ENCODE data around the gene FAM187B.

The FAM187B gene

DNA sequence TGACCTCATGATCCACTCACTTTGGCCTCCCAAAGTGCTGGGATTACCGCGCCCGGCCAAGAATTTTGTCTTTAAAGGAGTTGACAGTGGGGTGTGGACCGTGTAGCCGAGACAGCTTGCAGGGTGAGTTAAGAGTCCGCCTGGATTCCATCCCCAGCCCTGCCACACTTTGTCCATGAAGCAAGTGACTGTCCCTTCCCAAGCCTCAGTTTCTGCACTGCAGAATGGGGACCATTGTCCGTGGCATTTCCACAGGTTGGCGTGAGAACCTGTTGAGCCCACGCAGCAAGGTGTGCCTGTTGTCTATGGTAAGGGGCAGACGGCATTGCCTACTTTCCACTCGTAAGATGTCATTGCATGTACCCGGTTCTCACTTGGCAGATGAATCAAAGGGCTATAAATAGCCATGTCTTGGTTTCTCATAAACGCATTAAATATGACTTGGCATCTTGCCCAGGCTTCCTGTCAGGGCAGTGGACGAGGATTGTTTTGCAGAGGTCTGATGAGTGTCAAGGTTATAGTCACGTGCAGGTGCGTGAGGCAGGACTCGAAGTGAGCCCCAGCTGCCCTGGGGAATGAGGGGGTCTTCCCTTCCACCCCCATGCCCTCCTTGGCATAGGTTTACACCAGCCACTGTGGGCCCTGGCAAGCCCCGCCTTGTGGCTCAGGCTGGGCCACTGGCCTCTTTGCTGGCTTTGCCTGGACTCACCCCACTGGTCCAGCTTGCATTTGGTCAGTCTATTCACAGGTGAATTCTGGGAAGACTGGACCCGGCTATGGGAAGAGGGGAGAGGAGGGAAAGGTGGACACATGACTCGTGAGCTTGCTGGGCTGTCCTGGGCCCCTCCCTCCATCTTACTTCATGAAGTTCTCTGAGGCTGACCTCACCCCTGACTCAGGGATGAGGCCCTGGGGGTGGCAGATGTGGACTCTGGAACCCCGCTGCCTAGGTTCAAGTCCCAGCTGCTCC is 14.6 kb downstream of the FAM187B start (continued):
- TF ChIP-seq, protein P1, sequence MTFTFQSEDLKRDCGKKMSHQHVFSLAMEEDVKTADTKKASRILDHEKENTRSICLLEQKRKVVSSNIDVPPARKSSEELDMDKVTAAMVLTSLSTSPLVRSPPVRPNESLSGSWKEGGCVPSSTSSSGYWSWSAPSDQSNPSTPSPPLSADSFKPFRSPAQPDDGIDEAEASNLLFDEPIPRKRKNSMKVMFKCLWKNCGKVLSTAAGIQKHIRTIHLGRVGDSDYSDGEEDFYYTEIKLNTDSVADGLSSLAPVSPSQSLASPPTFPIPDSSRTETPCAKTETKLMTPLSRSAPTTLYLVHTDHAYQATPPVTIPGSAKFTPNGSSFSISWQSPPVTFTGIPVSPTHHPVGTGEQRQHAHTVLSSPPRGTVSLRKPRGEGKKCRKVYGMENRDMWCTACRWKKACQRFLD (tag by site-specific recombination; IDR thresholded peaks at IDR 0.05): no peak
- TF ChIP-seq, protein P2, sequence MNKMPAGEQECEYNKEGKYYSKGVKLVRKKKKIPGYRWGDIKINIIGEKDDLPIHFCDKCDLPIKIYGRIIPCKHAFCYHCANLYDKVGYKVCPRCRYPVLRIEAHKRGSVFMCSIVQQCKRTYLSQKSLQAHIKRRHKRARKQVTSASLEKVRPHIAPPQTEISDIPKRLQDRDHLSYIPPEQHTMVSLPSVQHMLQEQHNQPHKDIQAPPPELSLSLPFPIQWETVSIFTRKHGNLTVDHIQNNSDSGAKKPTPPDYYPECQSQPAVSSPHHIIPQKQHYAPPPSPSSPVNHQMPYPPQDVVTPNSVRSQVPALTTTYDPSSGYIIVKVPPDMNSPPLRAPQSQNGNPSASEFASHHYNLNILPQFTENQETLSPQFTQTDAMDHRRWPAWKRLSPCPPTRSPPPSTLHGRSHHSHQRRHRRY (tag by site-specific recombination; IDR thresholded peaks at IDR 0.05): 0 out of 2 replicates have a peak, but pooled peaks have one; percentile 42
- TF ChIP-seq, protein P3, sequence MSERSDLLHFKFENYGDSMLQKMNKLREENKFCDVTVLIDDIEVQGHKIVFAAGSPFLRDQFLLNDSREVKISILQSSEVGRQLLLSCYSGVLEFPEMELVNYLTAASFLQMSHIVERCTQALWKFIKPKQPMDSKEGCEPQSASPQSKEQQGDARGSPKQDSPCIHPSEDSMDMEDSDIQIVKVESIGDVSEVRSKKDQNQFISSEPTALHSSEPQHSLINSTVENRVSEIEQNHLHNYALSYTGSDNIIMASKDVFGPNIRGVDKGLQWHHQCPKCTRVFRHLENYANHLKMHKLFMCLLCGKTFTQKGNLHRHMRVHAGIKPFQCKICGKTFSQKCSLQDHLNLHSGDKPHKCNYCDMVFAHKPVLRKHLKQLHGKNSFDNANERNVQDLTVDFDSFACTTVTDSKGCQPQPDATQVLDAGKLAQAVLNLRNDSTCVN (tag by site-specific recombination; optimal IDR thresholded peaks at IDR 0.05): peak; percentile 23
- TF ChIP-seq BCL11A (tag by site-specific recombination; IDR thresholded peaks at IDR 0.05; ENCODE audit: low read depth) (peak; percentile 92), ZBTB48 (tag by site-specific recombination; IDR thresholded peaks at IDR 0.05) (peak; percentile 59; the same call in 1 of the 2 replicates), ZNF660 (tag by site-specific recombination; IDR thresholded peaks at IDR 0.05) (peak; percentile 91; the same call in 1 of the 2 replicates), ZNF366 (tag by site-specific recombination; conservative IDR thresholded peaks at IDR 0.05) (peak; percentile 96), RBAK (tag by site-specific recombination; IDR thresholded peaks at IDR 0.05) (peak; percentile 47; the same call in 1 of the 2 replicates), ZNF449 (tag by site-specific recombination; IDR thresholded peaks at IDR 0.05) (peak; percentile 67; the same call in 1 of the 2 replicates), ZNF362 (tag by site-specific recombination; IDR thresholded peaks at IDR 0.05) (no peak), ZNF169 (tag by site-specific recombination; IDR thresholded peaks at IDR 0.05) (0 out of 2 replicates have a peak, but pooled peaks have one; percentile 51), OSR2 (tag by site-specific recombination; IDR thresholded peaks at IDR 0.05) (peak; percentile 55), ZNF561 (tag by site-specific recombination; IDR thresholded peaks at IDR 0.05; ENCODE audit: borderline replicate concordance) (0 out of 2 replicates have a peak, but pooled peaks have one; percentile 35), ZNF843 (tag by site-specific recombination; IDR thresholded peaks at IDR 0.05) (peak; percentile 72), ZNF548 (tag by site-specific recombination; IDR thresholded peaks at IDR 0.05) (no peak), ZNF221 (tag by site-specific recombination; IDR thresholded peaks at IDR 0.05; ENCODE audit: borderline replicate concordance) (no peak), SCRT2 (tag by site-specific recombination; IDR thresholded peaks at IDR 0.05) (peak; percentile 100), ZNF707 (tag by site-specific recombination; IDR thresholded peaks at IDR 0.05) (no peak), ZEB2 (tag by site-specific recombination; IDR thresholded peaks at IDR 0.05) (peak; percentile 96), SCRT1 (tag by site-specific recombination; IDR thresholded peaks at IDR 0.05; ENCODE audit: borderline replicate concordance) (peak; percentile 100), SP7 (tag by site-specific recombination; IDR thresholded peaks at IDR 0.05) (peak; percentile 84), SP3 (tag by site-specific recombination; IDR thresholded peaks at IDR 0.05) (peak; percentile 47), ZNF514 (tag by site-specific recombination; IDR thresholded peaks at IDR 0.05) (no peak), TCF7L2 (IDR thresholded peaks at IDR 0.05; ENCODE audit: borderline replicate concordance, low read depth, low read length) (no peak), GLIS2 (tag by site-specific recombination; IDR thresholded peaks at IDR 0.05) (peak; percentile 92), ZNF571 (tag by site-specific recombination; IDR thresholded peaks at IDR 0.05) (no peak)
- TF ChIP-seq, protein P4, sequence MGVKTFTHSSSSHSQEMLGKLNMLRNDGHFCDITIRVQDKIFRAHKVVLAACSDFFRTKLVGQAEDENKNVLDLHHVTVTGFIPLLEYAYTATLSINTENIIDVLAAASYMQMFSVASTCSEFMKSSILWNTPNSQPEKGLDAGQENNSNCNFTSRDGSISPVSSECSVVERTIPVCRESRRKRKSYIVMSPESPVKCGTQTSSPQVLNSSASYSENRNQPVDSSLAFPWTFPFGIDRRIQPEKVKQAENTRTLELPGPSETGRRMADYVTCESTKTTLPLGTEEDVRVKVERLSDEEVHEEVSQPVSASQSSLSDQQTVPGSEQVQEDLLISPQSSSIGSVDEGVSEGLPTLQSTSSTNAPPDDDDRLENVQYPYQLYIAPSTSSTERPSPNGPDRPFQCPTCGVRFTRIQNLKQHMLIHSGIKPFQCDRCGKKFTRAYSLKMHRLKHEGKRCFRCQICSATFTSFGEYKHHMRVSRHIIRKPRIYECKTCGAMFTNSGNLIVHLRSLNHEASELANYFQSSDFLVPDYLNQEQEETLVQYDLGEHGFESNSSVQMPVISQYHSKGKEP (tag by site-specific recombination; IDR thresholded peaks at IDR 0.05): 0 out of 2 replicates have a peak, but pooled peaks have one; percentile 32
- TF ChIP-seq, protein P5, sequence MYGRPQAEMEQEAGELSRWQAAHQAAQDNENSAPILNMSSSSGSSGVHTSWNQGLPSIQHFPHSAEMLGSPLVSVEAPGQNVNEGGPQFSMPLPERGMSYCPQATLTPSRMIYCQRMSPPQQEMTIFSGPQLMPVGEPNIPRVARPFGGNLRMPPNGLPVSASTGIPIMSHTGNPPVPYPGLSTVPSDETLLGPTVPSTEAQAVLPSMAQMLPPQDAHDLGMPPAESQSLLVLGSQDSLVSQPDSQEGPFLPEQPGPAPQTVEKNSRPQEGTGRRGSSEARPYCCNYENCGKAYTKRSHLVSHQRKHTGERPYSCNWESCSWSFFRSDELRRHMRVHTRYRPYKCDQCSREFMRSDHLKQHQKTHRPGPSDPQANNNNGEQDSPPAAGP (tag by site-specific recombination; IDR thresholded peaks at IDR 0.05): peak; percentile 51
